ENCODE results near the gene IFNA16. TPM values are rescaled to one million over a fixed set of nuclear protein-coding genes. Genes with fewer than 3 reads are reported as not detected.

The IFNA16 gene
- total RNA-seq, 1 experiment from 2014 or later, result not detected

- H3K4me3 ChIP-seq, result no peak overlapping the region
- no peaks in the 10 kb centered on the region for H3K4me1 ChIP-seq (replicated peaks; ENCODE audit: insufficient read depth)
- H3K27ac ChIP-seq, result no peak overlapping the region
- H3F3A ChIP-seq (ENCODE audit: insufficient read depth, low read depth), result no peaks in the 10 kb centered on the region
- intact Hi-C loops (cut with micrococcal nuclease; ENCODE audit: unreplicated experiment), result loop anchor here (5.0 kb wide), 4 partner anchors 64 to 559 kb away; partner anchors contain the start of gene IFNA8
- H3K4me2 ChIP-seq, result peak overlapping the region; percentile 50
- no peaks in the 10 kb centered on the region for H3K27me3 ChIP-seq (ENCODE audit: insufficient read depth, low read depth)
- POLR2A ChIA-PET (ENCODE audit: unreplicated experiment), result interaction anchor here (0.7 kb wide), 1 partner anchor 194 kb away, joined by 4 read pairs; no protein-coding TSS in a partner anchor
- TF ChIP-seq EZH2 (IDR thresholded peaks at IDR 0.05; ENCODE audit: low read depth) (no peak), CTCF (conservative IDR thresholded peaks at IDR 0.05) (peak; percentile 74)
- no peaks in the 10 kb centered on the region for H3K79me2 ChIP-seq (ENCODE audit: low read depth)
- DNase-seq, result peak in 1 of 2 experiments; percentile 5
- H2AFZ ChIP-seq, result no peak overlapping the region
- H3K9me2 ChIP-seq (ENCODE audit: insufficient read depth), result no peaks in the 10 kb centered on the region
- H3K36me3 ChIP-seq (ENCODE audit: low read depth), result no peaks in the 10 kb centered on the region
- H4K20me1 ChIP-seq (ENCODE audit: insufficient read depth), result no peaks in the 10 kb centered on the region
- no peaks in the 10 kb centered on the region for H3K9me3 ChIP-seq (ENCODE audit: insufficient read depth, low read depth)
- CTCF ChIA-PET, result interaction anchor here (0.6 to 1.2 kb wide), 4 partner anchors 12 to 1054 kb away, joined by 3 to 7 read pairs (median 3); no protein-coding TSS in a partner anchor
- BruUV-seq (replicated peaks), result no TSS peak
Observed at GRCh38 chr9:21252721-21253547, 35.8 kb upstream of the IFNA16 start.

GRCh38 chr9:21251638-21252037 is 34.5 kb upstream of the IFNA16 start:
- no peaks in the 10 kb centered on the region for H4K20me1 ChIP-seq (ENCODE audit: insufficient read depth)
- TF ChIP-seq EZH2 (IDR thresholded peaks at IDR 0.05; ENCODE audit: low read depth) (no peak), CTCF (conservative IDR thresholded peaks at IDR 0.05) (no peak)
- BruUV-seq (replicated peaks), result no TSS peak
- H3K27me3 ChIP-seq (ENCODE audit: insufficient read depth, low read depth), result no peaks in the 10 kb centered on the region
- H3K4me2 ChIP-seq, result no peak overlapping the region
- H3K79me2 ChIP-seq (ENCODE audit: low read depth), result no peaks in the 10 kb centered on the region
- no peak overlapping the region for H3K27ac ChIP-seq
- no peaks in the 10 kb centered on the region for H3K36me3 ChIP-seq (ENCODE audit: low read depth)
- no peaks in the 10 kb centered on the region for H3F3A ChIP-seq (ENCODE audit: insufficient read depth, low read depth)
- H3K4me1 ChIP-seq (replicated peaks; ENCODE audit: insufficient read depth), result no peaks in the 10 kb centered on the region
- DNase-seq, result no peak
- intact Hi-C loops (cut with micrococcal nuclease; ENCODE audit: unreplicated experiment), result loop anchor here (5.0 kb wide), 4 partner anchors 66 to 561 kb away; partner anchors contain the start of gene IFNA8
- ChIA-PET CTCF (no interaction called here), POLR2A (ENCODE audit: unreplicated experiment) (interaction anchor here (0.7 kb wide), 1 partner anchor 257 kb away, joined by 9 read pairs; no protein-coding TSS in a partner anchor)
- no peak overlapping the region for H3K4me3 ChIP-seq
- no peak overlapping the region for H2AFZ ChIP-seq
- H3K9me3 ChIP-seq (ENCODE audit: insufficient read depth, low read depth), result no peaks in the 10 kb centered on the region
- no peaks in the 10 kb centered on the region for H3K9me2 ChIP-seq (ENCODE audit: insufficient read depth)

- intact Hi-C loops (cut with micrococcal nuclease; ENCODE audit: unreplicated experiment), result loop anchor here (5.0 kb wide), 4 partner anchors 66 to 561 kb away; partner anchors contain the start of gene IFNA8
- TF ChIP-seq CTCF (conservative IDR thresholded peaks at IDR 0.05) (no peak), EZH2 (IDR thresholded peaks at IDR 0.05; ENCODE audit: low read depth) (no peak)
- H3K36me3 ChIP-seq (ENCODE audit: low read depth), result no peaks in the 10 kb centered on the region
- H3K27ac ChIP-seq, result no peak overlapping the region
- H2AFZ ChIP-seq, result no peak overlapping the region
- H3K4me2 ChIP-seq, result no peak overlapping the region
- H3K9me3 ChIP-seq (ENCODE audit: insufficient read depth, low read depth), result no peaks in the 10 kb centered on the region
- H3K4me3 ChIP-seq, result no peak overlapping the region
- CTCF ChIA-PET, result no interaction called here
- no peaks in the 10 kb centered on the region for H3K9me2 ChIP-seq (ENCODE audit: insufficient read depth)
- no TSS peak for BruUV-seq (replicated peaks)
- no peaks in the 10 kb centered on the region for H3K4me1 ChIP-seq (replicated peaks; ENCODE audit: insufficient read depth)
- DNase-seq, result no peak
- no peaks in the 10 kb centered on the region for H3K27me3 ChIP-seq (ENCODE audit: insufficient read depth, low read depth)
- H4K20me1 ChIP-seq (ENCODE audit: insufficient read depth), result no peaks in the 10 kb centered on the region
- H3K79me2 ChIP-seq (ENCODE audit: low read depth), result no peaks in the 10 kb centered on the region
- H3F3A ChIP-seq (ENCODE audit: insufficient read depth, low read depth), result no peaks in the 10 kb centered on the region
- POLR2A ChIA-PET (ENCODE audit: unreplicated experiment), result interaction anchor here (0.7 kb wide), 1 partner anchor 258 kb away, joined by 9 read pairs; no protein-coding TSS in a partner anchor
Observed at GRCh38 chr9:21251190-21251589, 34.1 kb upstream of the IFNA16 start.
